GM18870 (cell line): Measurements from ENCODE around the gene VWA3A.
A peak's percentile ranks its signal among the peaks of the same experiment; 100 is the strongest.
"Not testable (repeated sequence)": the region's sequence is repeated elsewhere in the genome, so short reads cannot be mapped to it uniquely, and the experiment has no call there.

Experiments
- ATAC-seq: cut with Tn5 transposase; IDR thresholded peaks from one replicate; pipeline ENCODE4 v1.9.1; 2021; ENCODE audit warnings: moderate library complexity; ENCODE audit not compliant: unreplicated experiment

VWA3A gene

GRCh38 chr16:22181843-22182242 is 89.5 kb downstream of the VWA3A start:
- no peak for ATAC-seq

GRCh38 chr16:22183335-22183734 is 91.0 kb downstream of the VWA3A start:
- ATAC-seq = no peak

GRCh38 chr16:22183901-22184614 is 91.7 kb downstream of the VWA3A start:
- no peak for ATAC-seq

DNA sequence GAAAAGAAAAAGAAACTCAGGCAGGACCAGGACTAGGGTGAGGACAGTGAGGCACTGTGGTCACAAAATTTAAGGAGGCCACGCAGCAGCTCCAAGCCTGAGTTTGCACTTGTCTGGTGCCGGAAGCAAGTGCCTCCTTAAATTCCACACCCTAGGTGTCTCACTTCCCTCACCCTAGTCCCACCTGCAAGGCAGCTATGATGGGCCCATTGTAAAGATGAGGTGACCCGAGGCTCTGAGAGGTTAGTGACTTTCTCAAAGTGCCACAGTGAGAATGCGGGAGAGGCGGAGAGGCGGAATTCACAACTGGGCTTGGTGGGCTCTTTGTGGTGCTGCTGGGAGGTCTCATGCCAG is 92.3 kb downstream of the VWA3A start:
- ATAC-seq = no peak

DNA sequence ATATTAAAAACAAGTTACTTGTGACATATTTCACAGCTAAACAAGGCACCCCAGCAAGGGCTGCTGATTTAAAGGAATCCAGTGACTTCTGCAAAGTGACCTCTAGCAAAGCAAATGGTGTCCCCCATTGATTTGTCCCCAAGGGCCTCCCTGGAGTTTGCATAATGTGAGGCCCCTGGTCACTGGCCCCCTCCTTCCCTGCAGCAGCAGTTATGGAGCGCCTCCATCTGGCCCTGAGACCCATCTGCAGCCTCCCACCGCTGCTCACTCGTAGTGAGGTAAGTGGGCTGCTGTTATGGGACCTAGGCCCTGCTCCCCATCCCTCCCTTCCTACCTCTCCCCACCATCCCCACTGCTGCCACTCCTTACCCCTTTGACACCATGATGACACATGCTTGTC is 94.2 kb downstream of the VWA3A start:
- ATAC-seq = no peak

DNA sequence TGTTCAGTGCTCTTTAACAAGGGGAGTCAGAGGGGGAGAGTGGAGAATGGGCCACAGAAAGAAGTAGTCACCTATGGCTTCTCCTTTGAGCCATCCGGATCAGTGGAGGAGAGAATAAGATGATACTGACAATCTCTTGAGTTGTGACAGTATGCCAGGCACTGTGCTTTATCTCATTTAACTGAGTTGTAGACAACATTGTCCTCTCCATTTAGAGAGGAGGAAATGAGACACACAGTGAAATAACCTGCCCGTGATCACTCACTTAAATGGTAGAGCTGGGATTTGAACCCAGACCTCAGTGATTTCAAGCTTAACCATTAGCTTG is 95.9 kb downstream of the VWA3A start:
- no peak for ATAC-seq

GRCh38 chr16:22188595-22189442 is 96.5 kb downstream of the VWA3A start:
- no peak for ATAC-seq

DNA sequence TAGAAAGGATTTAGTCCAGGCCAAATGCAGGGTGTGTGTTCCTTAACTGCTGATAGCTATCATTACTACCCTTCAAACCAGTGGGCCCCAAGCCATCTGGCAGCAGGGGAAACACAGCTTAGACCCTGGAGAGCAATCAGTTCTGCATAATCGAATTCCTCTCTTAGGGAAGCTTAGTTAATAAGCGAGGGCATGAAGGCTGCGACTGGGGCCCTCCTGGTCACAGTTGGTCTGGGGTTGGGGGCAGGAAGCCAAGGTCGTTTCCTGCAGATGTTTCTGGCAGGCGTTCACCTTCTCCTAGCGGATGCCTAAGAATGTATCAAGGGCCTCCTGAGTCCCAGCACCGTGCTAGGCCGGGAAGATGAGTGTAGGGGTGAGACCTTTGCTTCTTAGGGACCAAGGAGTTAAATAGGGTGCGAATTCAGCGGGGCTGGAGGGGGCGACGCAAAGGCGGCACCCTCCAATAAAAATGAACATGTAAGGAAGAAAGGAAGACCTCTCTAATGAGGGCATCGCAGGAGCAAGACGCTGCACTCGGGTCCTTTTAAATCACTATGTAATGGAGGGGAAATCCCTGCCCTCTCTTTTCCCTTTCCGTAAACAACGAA is 97.2 kb downstream of the VWA3A start:
- ATAC-seq = no peak

DNA sequence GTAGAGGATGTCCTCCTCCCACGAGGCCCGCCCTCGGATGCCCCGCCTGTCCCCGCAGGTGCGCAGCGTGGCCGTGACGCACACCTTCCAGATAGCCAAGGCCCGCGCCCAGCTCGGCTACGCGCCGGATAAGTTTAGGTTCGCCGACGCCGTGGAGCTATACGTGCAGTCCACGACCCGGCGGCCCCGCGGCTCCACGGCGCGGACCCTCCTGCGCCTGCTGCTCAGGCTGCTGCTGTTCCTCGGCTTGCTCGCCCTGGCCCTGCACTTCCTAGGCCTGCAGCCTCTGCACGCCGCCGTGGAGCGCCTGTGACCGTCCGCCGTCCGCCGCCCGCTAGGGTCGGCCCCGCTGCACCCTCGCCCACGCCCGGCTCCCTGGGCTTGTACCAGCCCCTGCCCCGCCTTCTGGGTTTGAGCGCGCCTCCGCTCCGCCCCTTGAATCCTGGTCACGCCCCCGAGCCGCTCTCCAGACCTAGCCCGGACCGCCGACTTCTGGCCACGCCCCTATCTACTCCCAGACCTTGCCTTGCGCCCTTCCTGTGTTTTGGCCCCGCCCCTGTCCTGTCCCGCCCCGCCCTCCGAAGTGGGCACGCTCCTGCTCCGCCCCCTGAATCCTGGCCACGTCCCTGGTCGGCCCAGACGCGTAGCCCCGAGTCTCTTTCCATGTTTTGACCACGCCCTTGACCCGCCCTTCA is 97.9 kb downstream of the VWA3A start:
- ATAC-seq = peak; percentile 49

GRCh38 chr16:22190776-22191531 is 98.6 kb downstream of the VWA3A start:
- peak; percentile 23 for ATAC-seq

- ATAC-seq = no peak
Observed at GRCh38 chr16:22191532-22192260, 99.4 kb downstream of the VWA3A start.

DNA sequence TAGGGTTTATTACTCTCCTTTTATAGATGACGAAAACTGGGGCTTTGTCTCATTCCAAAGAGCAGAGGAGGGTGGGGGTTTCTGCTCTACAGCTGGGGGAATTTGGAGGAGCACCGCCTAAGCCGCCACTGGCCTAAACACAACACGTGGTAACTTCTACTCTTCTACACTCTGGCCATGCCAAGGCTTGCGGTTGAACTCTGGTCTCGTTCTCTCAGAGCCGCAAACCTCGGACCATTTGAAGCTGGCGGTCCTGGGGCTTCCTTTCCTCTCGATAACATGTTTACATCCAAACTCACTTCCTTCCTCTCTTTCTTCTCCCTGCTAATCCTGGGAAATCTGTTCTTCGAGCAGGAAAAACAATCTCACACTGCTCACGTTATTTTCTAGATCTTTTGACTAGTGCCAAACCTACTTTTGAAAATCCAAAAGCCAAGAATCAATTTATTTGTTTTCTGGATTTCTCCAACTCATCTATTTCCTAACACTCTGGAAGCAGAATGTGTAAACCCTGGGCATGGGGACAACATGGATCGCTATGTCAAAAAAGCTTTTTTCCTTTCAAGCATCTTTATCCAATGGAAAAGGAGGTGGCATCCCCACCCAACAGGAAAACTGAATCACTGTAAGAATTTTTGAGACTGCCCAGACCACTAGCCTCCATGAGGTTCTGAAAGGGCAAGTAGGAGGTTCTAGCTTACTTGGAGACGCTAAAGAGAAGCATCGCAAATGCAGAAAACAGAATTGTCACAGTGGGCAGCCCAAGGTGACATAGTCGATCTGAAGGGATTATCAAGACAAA is 100.1 kb downstream of the VWA3A start:
- ATAC-seq = no peak

- ATAC-seq = no peak
Observed at GRCh38 chr16:22193063-22193411, 100.7 kb downstream of the VWA3A start.

GRCh38 chr16:22194707-22195444 is 102.5 kb downstream of the VWA3A start:
- ATAC-seq = no peak

GRCh38 chr16:22195445-22195694 is 103.0 kb downstream of the VWA3A start:
- no peak for ATAC-seq

GRCh38 chr16:22195695-22196558 is 103.6 kb downstream of the VWA3A start:
- ATAC-seq = peak; percentile 29

GRCh38 chr16:22196559-22197168 is 104.3 kb downstream of the VWA3A start:
- not testable (repeated sequence) for ATAC-seq
